A549 treated with AZD9567 at 1 μM for 4 hours (cell line): ENCODE measurements around the gene FLNB. TPM values are rescaled to one million over a fixed set of nuclear protein-coding genes. Genes with fewer than 3 reads are reported as not detected.

Source experiments
- total RNA-seq: library from RNA; stranded (reverse); fragments of 200-300 nt; extraction: Qiagen RNA extraction; gene quantifications from 5 replicates; pipeline ENCODE4 v1.2.3, GENCODE V29; 2022; ENCODE audit not compliant: insufficient read depth

Gene FLNB
- total RNA-seq, result 302 to 325 TPM (median 309 TPM) in 5 replicates

GRCh38 chr3:58008141-58009025 lies at the start of gene FLNB:
TSS of gene FLNB (plus strand) at chr3:58008422. CDS start at chr3:58008565, 143 bp downstream.

GRCh38 chr3:58210761-58211460 lies 202.7 kb downstream of the FLNB start, which contains the start of gene DNASE1L3:
TSS of gene DNASE1L3 (minus strand) at chr3:58210972. CDS start at chr3:58210906, 66 bp downstream.

Other genes with a start within 250 kb of the FLNB start
- gene DNASE1L3, start 202.6 kb downstream of the FLNB start, total RNA-seq, result 0.06 to 0.26 TPM in 2 of 5 replicates, not detected in the others
- gene ABHD6, start 229.4 kb downstream of the FLNB start, total RNA-seq, result 9.7 to 10.6 TPM (median 10.5 TPM) in 5 replicates